Mesothelial cell of epicardium (in vitro differentiated cells): ENCODE results near the gene METTL1. TPM values are rescaled to one million over a fixed set of nuclear protein-coding genes. Genes with fewer than 3 reads are reported as not detected.
"Not testable (repeated sequence)": the region's sequence is repeated elsewhere in the genome, so short reads cannot be mapped to it uniquely, and the experiment has no call there.

Source experiments
- DNase-seq, 2 experiments: peaks; one replicate each; pipeline ENCODE4 v3.0.0; 2021; ENCODE audit warnings: low spot score in 2 of 2; ENCODE audit not compliant: unreplicated experiment in 2 of 2
- H3K27ac Mint-ChIP-seq: 2 replicates; pipeline ENCODE4 v1.8.0; 2021; ENCODE audit warnings: mixed read lengths
- H3K27me3 Mint-ChIP-seq: 2 replicates; pipeline ENCODE4 v1.8.0; 2021; ENCODE audit warnings: low read depth, mixed read lengths
- H3K36me3 Mint-ChIP-seq: 2 replicates; pipeline ENCODE4 v1.8.0; 2021; ENCODE audit warnings: mixed read lengths
- H3K4me1 Mint-ChIP-seq: 2 replicates; pipeline ENCODE4 v1.8.0; 2021; ENCODE audit warnings: mixed read lengths
- H3K4me3 Mint-ChIP-seq: 2 replicates; pipeline ENCODE4 v1.8.0; 2021; ENCODE audit warnings: mild to moderate bottlenecking, moderate library complexity, mixed read lengths
- H3K9me3 Mint-ChIP-seq: 2 replicates; pipeline ENCODE4 v1.8.0; 2021; ENCODE audit warnings: mixed read lengths
- CTCF ChIP-seq: fragments of 200-600 bp; sonication (generic); IDR thresholded peaks from one replicate; pipeline ENCODE4 v1.5.0; 2021; ENCODE audit warnings: antibody characterized with exemption; ENCODE audit not compliant: unreplicated experiment
- total RNA-seq: library from RNA; stranded (reverse); gene quantifications from 3 replicates; pipeline ENCODE4 v1.2.1, GENCODE V29; 2021

METTL1 gene
- 31.3 to 32.3 TPM (median 32.1 TPM) in 3 replicates for total RNA-seq

GRCh38 chr12:57771873-57772428 lies at the start of gene METTL1:
Gene METTL1, minus strand, starts transcription at chr12:57772105. Its CDS starts 22 bp downstream, at chr12:57772083.
- DNase-seq: peak; percentile 84 to 93
- H3K4me3 Mint-ChIP-seq: peak within 1 kb of the TSS; percentile 92
- peak within 1 kb of the TSS; percentile 99 for H3K27ac Mint-ChIP-seq
- no peak for TF ChIP-seq CTCF
- peaks cover 8% of the 10 kb centered on the region for H3K36me3 Mint-ChIP-seq
- peaks cover 16% of the 10 kb centered on the region for H3K27me3 Mint-ChIP-seq
- no peaks in the 10 kb centered on the region for H3K9me3 Mint-ChIP-seq
- H3K4me1 Mint-ChIP-seq: peaks cover 18% of the 10 kb centered on the region

- DNase-seq, H3K4me3 Mint-ChIP-seq, H3K27me3 Mint-ChIP-seq, H3K4me1 Mint-ChIP-seq, H3K9me3 Mint-ChIP-seq: not testable (repeated sequence)
- Mint-ChIP-seq H3K27ac (peak overlapping the region; percentile 43), H3K36me3 (peaks cover 43% of the 10 kb centered on the region)
Observed at GRCh38 chr12:57821015-57821414, 49.1 kb upstream of the METTL1 start.

- not testable (repeated sequence) for H3K4me1 Mint-ChIP-seq, H3K27me3 Mint-ChIP-seq, H3K27ac Mint-ChIP-seq, H3K9me3 Mint-ChIP-seq, H3K4me3 Mint-ChIP-seq, DNase-seq
- peaks cover 37% of the 10 kb centered on the region for H3K36me3 Mint-ChIP-seq
Observed at GRCh38 chr12:57820119-57820518, 48.2 kb upstream of the METTL1 start.

- peaks cover 21% of the 10 kb centered on the region for H3K36me3 Mint-ChIP-seq
- H3K4me3 Mint-ChIP-seq, H3K27me3 Mint-ChIP-seq, H3K9me3 Mint-ChIP-seq, DNase-seq, H3K4me1 Mint-ChIP-seq, H3K27ac Mint-ChIP-seq: not testable (repeated sequence)
Observed at GRCh38 chr12:57817990-57818331, 46.1 kb upstream of the METTL1 start.

GRCh38 chr12:57817261-57817989 lies 45.5 kb upstream of the METTL1 start:
- Mint-ChIP-seq H3K4me3 (no peak overlapping the region), H3K9me3 (no peaks in the 10 kb centered on the region), H3K4me1 (no peaks in the 10 kb centered on the region), H3K27me3 (no peaks in the 10 kb centered on the region), H3K36me3 (peaks cover 22% of the 10 kb centered on the region), H3K27ac (no peak overlapping the region)
- DNase-seq: no peak
- TF ChIP-seq CTCF: no peak

- Mint-ChIP-seq H3K9me3 (no peaks in the 10 kb centered on the region), H3K27me3 (no peaks in the 10 kb centered on the region), H3K4me3 (no peak overlapping the region), H3K27ac (no peak overlapping the region), H3K4me1 (no peaks in the 10 kb centered on the region), H3K36me3 (peaks cover 23% of the 10 kb centered on the region)
- no peak for DNase-seq
- TF ChIP-seq CTCF: no peak
Observed at GRCh38 chr12:57816855-57817151, 44.9 kb upstream of the METTL1 start.

GRCh38 chr12:57816001-57816854 lies 44.3 kb upstream of the METTL1 start:
- DNase-seq: no peak
- H3K9me3 Mint-ChIP-seq: no peaks in the 10 kb centered on the region
- H3K4me1 Mint-ChIP-seq: no peaks in the 10 kb centered on the region
- H3K36me3 Mint-ChIP-seq: peaks cover 21% of the 10 kb centered on the region
- no peak for TF ChIP-seq CTCF
- no peaks in the 10 kb centered on the region for H3K27me3 Mint-ChIP-seq
- H3K4me3 Mint-ChIP-seq: no peak overlapping the region
- no peak overlapping the region for H3K27ac Mint-ChIP-seq
